Activated T-cell treated with anti-CD3 and anti-CD28 coated beads for 4 hours (primary cell): ENCODE data around the gene CEP68.
"Not testable (repeated sequence)": the region's sequence is repeated elsewhere in the genome, so short reads cannot be mapped to it uniquely, and the experiment has no call there.

Source experiments
- DNase-seq: peaks from one replicate; pipeline ENCODE4 v3.0.0-alpha.2; 2020

The CEP68 gene, protein sequence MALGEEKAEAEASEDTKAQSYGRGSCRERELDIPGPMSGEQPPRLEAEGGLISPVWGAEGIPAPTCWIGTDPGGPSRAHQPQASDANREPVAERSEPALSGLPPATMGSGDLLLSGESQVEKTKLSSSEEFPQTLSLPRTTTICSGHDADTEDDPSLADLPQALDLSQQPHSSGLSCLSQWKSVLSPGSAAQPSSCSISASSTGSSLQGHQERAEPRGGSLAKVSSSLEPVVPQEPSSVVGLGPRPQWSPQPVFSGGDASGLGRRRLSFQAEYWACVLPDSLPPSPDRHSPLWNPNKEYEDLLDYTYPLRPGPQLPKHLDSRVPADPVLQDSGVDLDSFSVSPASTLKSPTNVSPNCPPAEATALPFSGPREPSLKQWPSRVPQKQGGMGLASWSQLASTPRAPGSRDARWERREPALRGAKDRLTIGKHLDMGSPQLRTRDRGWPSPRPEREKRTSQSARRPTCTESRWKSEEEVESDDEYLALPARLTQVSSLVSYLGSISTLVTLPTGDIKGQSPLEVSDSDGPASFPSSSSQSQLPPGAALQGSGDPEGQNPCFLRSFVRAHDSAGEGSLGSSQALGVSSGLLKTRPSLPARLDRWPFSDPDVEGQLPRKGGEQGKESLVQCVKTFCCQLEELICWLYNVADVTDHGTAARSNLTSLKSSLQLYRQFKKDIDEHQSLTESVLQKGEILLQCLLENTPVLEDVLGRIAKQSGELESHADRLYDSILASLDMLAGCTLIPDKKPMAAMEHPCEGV

GRCh38 chr2:65056215-65057053, at the start of gene CEP68:
TSS of gene CEP68 (plus strand) at chr2:65056416. CDS start at chr2:65069445, 13,029 bp downstream.
- peak; percentile 92 for DNase-seq

DNA sequence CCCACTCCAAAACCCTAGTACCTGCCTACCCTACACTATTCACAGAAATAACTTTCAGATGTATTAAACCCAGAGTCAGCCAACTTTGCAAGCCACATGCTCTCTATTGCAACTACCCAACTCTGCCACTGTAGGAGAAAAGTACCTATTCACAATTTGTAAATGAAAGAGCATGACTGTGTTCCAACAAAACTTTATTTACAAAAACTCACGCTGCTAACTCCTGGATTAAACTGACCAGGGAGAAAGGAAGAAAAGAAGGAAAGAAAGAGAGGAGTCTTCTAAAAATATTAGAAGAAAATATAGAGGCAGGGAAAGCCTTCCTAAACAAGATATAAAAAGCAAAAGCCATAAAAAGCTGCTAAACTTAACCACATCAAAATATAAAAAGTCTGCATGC, 42.4 kb upstream of the CEP68 start:
- DNase-seq: no peak

- no peak for DNase-seq
These were observed 40.5 kb upstream of the CEP68 start for GRCh38 chr2:65015731-65016130.

DNA sequence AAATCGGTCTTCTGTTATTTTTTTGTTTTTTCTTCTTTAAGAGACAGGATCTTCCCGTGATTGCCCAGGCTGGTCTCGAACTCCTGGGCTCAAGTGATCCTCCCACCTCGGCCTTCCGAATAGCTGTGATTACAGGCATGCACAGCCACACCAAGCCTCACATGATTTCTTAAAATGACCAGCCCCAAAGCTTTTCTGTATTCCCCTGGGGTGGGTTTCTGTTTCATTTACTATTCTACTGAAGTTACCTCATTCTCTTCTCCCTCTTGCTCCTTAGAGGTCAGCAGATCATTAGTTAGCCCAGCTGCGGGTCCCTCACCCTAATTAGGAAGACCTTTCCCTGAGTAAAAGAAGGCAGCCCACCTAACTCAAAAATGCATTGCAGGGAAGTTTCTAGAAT, 39.4 kb upstream of the CEP68 start:
- no peak for DNase-seq

- DNase-seq: no peak
These were observed 38.9 kb upstream of the CEP68 start for GRCh38 chr2:65017335-65017734.

- no peak for DNase-seq
These were observed 38.1 kb upstream of the CEP68 start for GRCh38 chr2:65018141-65018582.

- no peak for DNase-seq
These were observed 37.2 kb upstream of the CEP68 start for GRCh38 chr2:65019010-65019409.

GRCh38 chr2:65019675-65020195, 36.5 kb upstream of the CEP68 start:
- DNase-seq: no peak

GRCh38 chr2:65020251-65020650, 36.0 kb upstream of the CEP68 start:
- DNase-seq: not testable (repeated sequence)

DNA sequence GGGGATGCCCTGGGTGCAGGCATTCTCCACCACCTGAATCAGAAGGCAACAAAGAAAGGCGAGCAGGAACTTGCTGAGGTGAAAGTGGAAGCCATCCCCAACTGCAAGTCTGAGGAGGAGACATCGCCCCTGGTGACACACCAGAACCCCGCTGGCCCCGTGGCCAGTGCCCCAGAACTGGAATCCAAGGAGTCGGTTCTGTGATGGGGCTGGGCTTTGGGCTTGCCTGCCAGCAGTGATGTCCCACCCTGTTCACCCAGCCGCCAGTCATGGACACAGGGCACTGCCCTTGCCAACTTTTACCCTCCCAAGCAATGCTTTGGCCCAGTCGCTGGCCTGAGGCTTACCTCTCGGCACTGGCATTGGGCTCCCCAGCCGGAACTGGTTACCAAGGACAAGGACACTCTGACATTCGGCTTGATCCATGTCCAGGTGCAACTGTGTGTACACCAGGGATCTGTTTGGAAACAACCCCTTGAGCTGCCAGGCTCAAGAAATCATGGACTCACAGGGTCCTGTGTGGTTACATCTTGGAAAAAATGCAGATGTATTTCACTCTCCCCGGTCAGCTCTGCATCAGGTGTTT, 35.2 kb upstream of the CEP68 start:
- DNase-seq: no peak

- DNase-seq: no peak
These were observed 34.5 kb upstream of the CEP68 start for GRCh38 chr2:65021709-65022108.

DNA sequence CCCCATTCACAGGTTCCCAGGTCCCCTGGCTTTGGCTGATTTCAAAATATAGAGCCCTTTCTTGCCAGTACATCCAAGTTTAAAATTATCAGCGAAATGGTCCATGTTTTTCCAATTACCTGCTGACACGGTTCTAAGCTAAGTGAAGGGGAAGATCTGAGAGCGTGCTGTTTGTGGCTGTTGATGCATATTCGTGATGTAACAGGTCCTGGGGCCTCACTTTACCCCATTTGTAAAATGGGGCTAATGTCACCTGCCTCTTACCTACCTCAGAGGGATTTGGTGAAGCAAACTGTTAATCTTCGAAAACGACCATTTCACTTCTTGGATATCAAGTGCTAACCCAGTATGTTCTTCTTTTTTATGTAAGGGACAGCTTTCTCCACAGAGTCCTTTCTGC, 34.0 kb upstream of the CEP68 start:
- no peak for DNase-seq

DNA sequence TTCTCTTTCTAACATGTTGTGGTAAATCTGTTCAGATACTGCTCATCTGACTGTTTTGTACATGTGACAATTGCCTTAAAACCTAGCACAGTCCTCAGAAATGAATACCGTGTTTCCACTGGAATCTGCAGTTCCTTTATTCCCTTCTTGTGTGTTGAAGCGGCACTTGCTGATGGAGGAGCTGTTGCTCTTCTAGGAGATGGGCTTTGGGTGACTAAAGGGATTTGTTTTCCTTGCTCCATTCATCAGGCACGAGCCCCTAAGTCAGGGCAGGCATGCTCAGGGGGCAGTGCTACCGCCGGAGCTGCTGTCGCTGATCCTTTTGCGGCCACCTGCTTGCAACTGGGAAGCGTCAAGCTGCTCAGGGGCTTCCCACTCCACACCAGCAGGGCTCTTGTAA, 32.5 kb upstream of the CEP68 start:
- DNase-seq: no peak

GRCh38 chr2:65024149-65024829, 31.9 kb upstream of the CEP68 start:
- DNase-seq: no peak

- no peak for DNase-seq
These were observed 30.6 kb upstream of the CEP68 start for GRCh38 chr2:65025453-65026123.

DNA sequence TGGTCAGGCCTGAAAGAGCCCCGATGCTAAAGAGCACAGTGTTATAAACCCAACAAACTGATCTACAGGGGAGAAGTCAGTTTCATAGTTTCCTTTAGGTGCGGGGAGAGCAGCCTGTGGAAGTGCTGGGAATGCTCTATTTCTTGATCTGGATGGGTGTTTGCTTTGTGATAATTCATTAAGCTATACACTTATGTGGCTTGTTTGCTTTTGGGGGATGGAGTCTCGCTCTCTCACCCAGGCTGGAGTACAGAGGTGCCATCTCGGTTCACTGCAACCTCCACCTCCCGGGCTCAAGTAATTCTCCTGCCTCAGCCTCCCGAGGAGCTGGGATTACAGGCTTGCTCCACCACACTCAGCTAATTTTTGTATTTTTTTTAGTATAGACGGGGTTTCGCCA, 30.1 kb upstream of the CEP68 start:
- DNase-seq: no peak

DNA sequence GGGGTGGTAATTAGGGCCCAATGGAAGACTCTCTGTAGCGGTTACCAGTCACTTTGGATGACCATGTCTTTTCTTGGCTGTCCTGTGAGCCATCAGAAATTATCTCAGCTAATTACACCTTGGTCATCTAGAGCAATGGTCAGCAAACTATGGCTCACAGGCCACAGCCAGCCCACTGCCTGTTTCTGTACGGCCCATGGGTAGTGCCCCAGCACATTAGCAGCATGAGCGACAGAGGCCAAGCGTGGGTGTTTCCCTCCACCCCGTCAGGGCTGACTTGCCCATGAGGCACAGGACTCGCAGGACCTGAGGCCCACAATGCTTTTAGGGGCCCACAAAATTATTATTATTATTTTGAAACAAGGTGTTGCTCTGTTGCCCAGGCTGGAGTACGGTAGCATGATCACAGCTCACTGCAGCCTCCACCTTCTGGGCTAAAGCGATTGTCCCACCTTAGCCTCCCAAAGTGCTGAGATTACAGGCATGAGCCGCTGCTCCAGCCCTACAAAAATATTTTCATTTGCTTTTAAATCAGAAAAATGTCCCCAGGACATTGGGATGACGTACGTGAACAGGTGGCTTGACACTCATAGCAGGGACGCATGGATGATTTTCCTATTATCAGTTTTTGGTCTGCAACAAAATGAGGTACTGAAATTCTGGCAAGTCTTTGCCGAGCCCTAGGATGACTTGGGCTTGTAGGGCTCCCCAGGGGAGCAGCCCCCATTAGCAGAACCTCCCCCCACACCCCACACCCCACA, 29.3 kb upstream of the CEP68 start:
- no peak for DNase-seq

DNA sequence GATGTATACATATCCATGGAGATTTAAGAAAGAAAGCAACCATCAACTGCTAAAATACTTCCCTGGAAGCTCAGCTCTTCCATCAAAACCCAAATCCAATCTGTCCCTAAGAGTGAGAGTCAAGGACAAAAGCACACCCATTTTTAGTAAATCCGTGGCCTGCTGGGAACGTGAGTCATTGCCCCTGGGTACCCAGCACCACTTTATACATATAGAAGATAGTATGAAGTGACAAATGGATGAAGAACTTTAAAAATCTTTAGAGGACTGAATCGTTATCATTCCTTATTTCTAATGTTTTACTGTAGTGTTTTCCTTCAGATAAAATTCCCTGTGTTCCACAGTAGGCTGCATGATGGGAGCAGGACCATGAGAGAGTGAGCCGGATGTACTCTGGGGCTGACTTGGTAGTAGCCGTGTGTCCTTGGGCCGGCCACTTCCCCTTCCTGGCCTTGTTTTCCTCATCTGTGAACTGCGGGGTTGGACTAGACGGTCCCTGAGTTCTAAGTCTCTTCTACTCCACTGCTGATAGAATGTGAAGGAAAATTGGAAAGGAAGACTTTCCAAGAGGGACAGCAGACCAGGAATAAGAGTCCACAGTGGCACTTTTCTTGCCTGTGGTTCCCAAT, 28.5 kb upstream of the CEP68 start:
- no peak for DNase-seq

DNA sequence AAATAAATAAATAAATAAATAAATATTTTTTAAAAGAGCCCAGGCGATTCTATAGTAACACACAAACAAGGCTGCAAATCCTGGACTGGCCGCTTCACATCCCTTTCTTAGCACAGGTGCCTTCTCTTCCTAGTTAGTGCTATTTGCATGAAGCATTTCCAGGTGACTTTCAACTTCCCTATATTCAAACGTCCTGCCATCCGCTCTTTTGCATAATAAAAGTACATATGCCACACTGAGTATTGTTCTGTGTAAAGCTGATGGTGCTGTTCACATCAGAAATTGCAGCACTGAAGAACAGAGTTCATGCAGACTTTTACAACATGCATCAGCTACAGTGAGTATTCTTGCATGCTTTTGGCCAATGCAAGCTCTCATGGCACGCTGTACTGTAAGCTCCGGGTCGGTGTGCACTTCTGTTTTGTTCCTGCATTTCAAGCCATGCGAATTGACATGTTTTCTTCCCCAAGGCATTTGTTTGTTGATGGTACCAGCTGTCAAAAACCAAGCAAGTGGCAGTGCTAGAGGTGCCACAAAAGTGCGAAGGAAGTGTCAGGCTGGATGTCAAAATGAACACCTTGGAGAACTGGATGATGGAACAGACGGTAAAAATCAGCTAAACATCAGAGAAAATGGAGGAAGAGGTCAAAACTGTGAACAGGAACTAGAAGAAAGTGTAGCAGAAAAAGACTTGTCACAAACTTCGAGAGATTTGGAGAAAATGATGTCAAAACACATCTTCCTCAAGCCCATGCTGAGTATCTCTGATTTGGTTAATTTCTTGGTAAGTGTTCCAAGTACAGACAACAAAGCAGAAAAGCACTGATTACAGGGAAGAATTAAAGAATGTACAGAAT, 25.5 kb upstream of the CEP68 start:
- DNase-seq: no peak
